GM18498 (cell line): ENCODE measurements around the gene ZNF354C.

ENCODE experiments used
- ATAC-seq: cut with Tn5 transposase; IDR thresholded peaks from one replicate; pipeline ENCODE4 v1.9.1; 2021; ENCODE audit warnings: mild to moderate bottlenecking, moderate library complexity; ENCODE audit not compliant: unreplicated experiment

Gene ZNF354C

DNA sequence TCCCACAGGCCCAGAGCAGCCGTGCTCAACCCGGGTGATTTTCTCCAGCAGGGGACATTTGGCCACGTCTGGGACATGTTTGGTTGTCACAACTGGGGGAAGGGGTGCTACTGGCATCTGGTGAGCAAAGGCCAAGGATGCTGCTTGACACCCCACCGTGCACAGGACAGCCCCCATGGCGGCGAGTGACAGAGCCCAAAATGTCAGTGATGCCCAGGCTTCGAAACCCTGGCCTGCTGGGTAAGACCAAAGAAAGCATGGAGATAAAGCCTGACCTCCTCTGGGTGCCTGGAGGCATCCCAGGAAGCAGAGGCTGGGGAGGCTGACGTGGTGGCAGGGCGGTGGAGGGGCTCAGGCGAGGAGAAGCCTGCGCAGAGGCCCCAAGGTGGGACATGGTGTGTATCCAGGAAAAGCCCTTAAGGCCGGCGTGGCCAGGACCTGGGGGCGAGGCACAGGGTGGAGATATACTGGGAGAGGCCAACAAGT lies 66.4 kb downstream of the ZNF354C start:
- ATAC-seq: no peak

DNA sequence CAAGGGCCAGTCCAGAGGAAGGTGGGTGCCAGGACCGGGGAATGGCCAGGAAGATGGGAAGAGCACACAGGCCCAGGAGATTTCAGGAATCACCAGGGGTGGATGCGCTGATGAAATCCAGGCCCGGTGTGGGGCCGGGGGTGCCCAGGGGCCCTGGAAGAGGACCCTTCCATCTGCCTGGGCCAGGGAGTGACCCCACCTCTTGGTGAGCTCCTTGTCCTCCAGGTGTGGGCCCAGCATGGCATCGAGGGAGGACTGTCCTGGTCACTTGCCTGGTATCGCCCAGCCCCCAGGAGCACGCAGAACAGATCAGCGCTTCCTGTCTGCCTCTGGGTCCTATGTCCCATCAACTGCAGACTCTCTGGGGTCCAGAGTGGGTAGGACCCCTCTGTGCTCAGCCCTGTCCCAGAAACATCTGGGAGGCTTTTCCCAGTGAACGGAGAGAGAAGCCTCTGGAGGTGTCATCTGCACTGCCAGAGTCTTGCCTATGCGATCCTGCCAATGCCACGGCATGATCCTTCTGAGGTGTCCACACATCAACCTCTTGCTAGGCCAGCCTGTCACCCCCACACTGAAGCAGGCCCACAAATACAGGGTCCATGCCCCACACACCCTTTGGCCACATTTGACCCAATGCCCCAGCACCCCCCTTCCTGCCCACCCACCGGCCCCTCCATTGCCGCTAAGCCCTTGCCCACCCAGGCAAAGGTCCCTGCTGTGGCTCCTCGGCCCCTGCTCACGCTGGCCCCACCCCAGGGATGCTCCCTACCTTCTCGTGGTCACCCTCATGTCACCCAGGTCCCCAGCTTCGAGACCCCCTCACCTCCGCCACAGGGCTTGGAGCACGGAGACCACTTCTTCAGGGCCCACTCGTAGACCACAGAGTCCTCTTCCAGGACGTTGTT lies 67.2 kb downstream of the ZNF354C start:
- no peak for ATAC-seq

DNA sequence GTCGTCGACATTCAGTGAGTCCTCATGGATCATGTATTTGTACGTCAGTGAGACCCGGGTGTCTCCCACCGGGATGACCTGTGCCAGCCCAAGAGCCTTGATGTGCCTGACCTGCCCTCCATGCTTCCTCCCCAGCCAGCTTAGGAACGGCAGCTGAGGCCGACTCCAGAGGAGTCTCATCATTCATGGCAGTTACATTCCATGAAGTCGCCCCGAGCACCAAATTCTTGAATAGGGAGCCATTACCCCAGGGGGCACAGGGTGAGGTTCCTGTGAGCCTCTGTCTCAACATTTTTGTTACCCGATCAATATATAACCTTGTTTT lies 67.8 kb downstream of the ZNF354C start:
- no peak for ATAC-seq

DNA sequence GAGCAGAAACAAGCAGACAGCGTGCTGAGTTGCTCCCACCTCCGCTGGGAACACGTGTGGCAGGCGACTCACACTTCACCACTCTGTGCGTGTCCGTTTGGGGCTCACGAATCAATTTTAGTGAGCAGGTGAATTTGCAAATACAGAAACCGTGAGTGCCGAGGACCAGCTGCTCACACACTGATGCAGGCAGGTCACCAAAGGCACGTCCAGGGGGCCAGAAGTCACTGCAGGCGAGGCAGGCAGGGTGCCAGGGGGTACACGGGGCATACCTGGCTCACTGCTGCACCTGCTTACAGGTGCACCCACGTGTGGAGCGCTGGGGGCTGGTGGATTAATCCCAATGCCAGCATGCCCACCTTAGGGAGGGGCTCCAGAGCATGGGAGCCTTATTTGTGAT lies 68.8 kb downstream of the ZNF354C start:
- no peak for ATAC-seq

DNA sequence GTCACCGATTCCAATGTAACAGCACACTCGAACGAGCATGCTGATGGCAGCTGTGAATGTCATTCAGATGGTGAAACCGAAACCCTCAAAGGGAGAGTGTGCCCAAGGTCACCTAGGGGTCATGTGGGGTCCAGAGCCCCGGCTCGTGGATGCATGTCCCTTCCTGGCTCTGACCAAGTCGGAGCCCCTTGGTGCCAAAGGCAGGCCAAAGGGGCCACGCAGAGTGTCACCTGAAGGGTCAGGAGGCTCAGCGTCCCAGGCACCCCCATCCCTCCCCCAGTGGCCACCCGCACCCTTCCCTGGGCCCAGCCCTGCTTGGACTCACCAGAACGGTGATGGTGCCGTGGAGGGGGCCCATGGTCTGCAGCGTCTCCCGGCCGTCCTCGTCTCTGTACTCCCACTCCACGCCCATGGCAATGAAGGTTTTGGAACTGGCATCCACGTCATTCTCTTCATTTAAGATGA lies 69.5 kb downstream of the ZNF354C start:
- ATAC-seq: no peak

DNA sequence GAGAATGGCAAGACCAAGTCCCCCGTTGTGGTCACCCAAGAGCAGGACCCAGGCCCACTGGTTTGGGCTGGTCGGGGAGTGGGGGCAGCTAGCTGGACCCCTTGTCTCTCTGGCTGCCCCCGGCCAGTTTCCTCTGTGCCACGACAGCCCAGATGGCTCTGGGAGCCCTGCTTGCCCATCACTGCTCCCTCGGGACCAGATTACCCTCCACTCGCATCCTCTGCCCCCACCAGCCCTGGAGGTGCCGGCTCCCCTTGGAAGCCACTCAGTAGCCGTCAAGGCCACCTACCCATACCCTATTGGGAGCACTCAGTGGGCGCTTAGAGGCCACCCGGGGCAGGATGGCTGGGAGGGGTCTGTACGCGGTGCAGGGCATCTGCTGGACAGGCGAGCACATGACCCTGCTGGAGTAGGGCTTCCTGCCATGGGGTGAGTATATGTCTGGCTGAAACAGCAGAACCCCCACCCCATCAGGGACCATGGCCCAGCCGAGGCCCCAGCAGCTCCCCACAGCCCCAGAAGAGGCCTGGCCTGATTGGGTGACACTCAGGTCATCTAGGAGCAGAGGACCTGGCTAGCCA lies 70.0 kb downstream of the ZNF354C start:
- no peak for ATAC-seq

DNA sequence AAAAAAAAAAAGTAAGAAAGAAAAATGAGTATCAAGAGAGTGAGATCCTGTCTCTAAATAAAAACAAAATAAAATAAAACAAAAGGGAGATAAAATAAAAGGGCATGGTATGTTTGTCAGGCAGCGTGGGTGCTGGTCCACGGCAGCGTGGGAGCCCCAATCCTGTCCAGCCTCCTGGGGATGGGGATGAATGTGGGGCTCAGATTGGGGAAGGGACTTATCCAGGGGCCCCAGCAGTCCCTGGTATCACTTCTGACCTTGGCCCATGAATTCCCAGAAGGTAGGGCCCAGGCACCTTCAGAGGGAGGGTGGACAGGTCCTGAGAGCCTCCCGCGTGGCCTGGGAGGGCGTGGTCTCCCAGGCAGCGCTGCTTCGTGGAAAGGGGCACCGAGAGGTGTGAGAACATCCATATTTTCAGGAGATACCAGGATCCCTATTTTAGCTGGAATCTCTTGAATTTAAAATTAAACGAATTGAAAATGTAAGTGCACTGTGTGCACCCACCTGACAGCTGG lies 71.2 kb downstream of the ZNF354C start:
- ATAC-seq: no peak

DNA sequence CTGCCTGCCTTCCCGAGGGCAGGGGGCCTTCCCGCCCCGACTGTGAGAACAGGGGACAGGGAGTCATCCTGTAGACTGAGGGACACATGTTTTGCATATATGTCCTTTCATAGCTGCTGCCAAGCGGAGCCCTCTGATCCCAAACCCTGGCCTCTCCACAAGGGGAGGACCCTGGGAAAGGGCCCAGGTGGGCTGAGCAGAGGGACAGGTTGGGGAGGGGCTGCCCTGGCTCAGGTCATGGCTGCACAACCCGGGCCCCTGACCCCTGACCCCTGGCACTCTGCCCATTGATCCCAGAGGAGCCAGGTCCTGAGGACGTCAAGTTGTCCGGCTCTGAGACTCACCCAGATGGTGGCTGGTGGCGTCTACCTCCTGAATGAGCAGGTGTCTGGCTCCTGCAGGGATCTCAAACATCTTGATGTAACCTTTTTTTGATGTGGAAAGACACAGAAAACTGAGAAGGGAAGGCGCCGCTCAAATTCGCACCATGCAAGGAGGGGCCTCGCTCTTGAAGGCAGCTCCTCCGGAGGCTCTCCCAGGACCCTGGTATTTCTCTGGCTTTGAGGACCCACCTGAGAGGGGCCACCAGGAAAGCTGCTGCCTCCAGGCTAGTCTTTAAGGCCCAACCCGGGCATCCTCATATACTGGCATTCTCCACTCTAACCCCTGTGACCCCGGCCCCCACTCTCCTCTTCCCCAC lies 71.9 kb downstream of the ZNF354C start:
- no peak for ATAC-seq

DNA sequence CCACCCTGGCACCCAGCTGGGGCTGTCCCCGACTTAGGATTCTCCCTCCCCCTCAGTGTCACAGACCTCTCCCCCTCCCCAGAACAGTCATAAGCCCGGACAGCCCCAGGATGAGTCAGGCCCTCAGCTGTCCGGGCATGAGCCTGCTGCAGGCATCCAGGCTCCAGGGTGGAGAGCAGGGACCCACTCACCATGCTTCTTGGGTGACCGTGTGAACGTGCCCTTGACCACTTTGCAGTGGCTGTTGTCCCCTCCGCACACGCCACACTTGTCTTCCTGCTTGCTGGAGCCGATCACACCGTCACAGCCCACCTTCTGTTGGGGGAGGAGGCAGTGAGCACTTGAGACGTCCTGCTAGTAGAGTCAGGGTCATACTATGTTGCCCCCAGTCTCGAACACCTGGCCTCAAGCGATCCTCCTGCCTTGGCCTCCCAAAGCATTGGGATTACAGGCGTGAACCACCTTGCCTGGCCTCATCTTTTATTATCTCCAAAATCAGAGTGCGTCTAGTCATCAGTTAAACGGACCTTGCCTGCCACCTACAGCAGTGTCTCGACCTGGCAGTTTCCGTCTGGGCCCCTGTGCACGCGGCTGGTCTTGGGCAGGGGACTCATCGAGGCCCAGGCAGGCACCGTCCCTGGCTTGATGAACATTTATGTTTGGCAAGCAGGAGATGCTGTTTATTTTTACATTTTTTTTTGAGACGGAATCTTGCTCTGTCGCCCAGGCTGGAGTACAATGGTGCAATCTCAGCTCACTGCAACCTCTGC lies 72.6 kb downstream of the ZNF354C start:
- ATAC-seq: no peak
